Heart left ventricle (tissue), 16 donors: ENCODE results near the gene DMKN. TPM values are rescaled to one million over a fixed set of nuclear protein-coding genes. Genes with fewer than 3 reads are reported as not detected.

Source experiments
- ATAC-seq, 4 donors: fragments of 200-7000 bp; cut with Tn5 transposase; one replicate each; pipeline ENCODE4 v1.9.1; 2020 to 2022; ENCODE audit warnings: moderate library complexity in 4 of 4, mild to moderate bottlenecking in 3 of 4, moderate number of reproducible peaks in 1 of 4
- DNase-seq, 5 donors: peaks; one replicate each; pipeline ENCODE4 v3.0.0-alpha.2; 2020
- H3K27ac ChIP-seq, 12 donors: fragments of 200-600 bp; sonication (generic) in 4 of 12; one replicate each; pipeline versions ENCODE4 v1.5.0 to v1.8.0; 2016 to 2022; ENCODE audit warnings: mild to moderate bottlenecking in 2 of 12
- H3K27me3 ChIP-seq, 9 donors: fragments of 200-600 bp; sonication (generic) in 2 of 9; one replicate each; pipeline versions ENCODE4 v1.5.1 to v1.8.0; 2016 to 2022; ENCODE audit warnings: mild to moderate bottlenecking in 3 of 9
- H3K36me3 ChIP-seq, 9 donors: fragments of 200-600 bp; sonication (generic) in 2 of 9; one replicate each; pipeline versions ENCODE4 v1.5.0 to v1.8.0; 2018 to 2022; ENCODE audit warnings: mild to moderate bottlenecking in 2 of 9
- H3K4me1 ChIP-seq, 12 donors: fragments of 200-600 bp; sonication (generic) in 4 of 12; one replicate each; pipeline versions ENCODE4 v1.5.0 to v1.8.0; 2016 to 2022; ENCODE audit warnings: mild to moderate bottlenecking in 3 of 12
- H3K4me3 ChIP-seq, 12 donors: fragments of 200-600 bp; sonication (generic) in 4 of 12; one replicate each; pipeline versions ENCODE4 v1.5.0 to v1.8.0; 2017 to 2022; ENCODE audit warnings: mild to moderate bottlenecking in 9 of 12, moderate library complexity in 4 of 12
- H3K9me3 ChIP-seq, 12 donors: fragments of 200-600 bp; sonication (generic) in 4 of 12; one replicate each; pipeline versions ENCODE4 v1.5.0 to v1.8.0; 2016 to 2022; ENCODE audit warnings: mild to moderate bottlenecking in 1 of 12
- CTCF ChIP-seq, 12 donors: fragments of 200-600 bp; sonication (generic) in 4 of 12; IDR thresholded peaks; one replicate each; pipeline versions ENCODE4 v1.5.0 to v1.8.0; 2018 to 2022; ENCODE audit warnings: antibody characterized with exemption in 12 of 12, mild to moderate bottlenecking in 5 of 12
- POLR2A ChIP-seq, 2 donors: fragments of 450-650 bp; IDR thresholded peaks; one replicate each; pipeline ENCODE4 v1.6.1; 2017; ENCODE audit warnings: antibody characterized with exemption in 2 of 2, mild to moderate bottlenecking in 2 of 2, moderate library complexity in 2 of 2
- WGBS, 4 donors: extraction: QIAGEN DNeasy Blood & Tissue Kit in 2 of 4; methylation state at CpG; one replicate each; pipeline versions ENCODE4 v1.1.5 to v1.1.7; 2013 to 2018; 5-methylcytosine and 5-hydroxymethylcytosine counted together
- intact Hi-C, 10 donors: fragments of 100-400 bp; cut with DNase I; formaldehyde crosslinking; loops; one replicate each; pipeline versions ENCODE4 v1.11.1 to v1.14.2; 2022
- polyA plus RNA-seq, 2 donors: library from polyadenylated mRNA; stranded (reverse); fragments of 200-250 nt; gene quantifications; one replicate each; pipeline ENCODE4 v1.2.3, GENCODE V29; 2013
- total RNA-seq, 9 donors: library from RNA; depleted of rRNA in 2 of 9; stranded (reverse); fragments of >200 nt in 2 of 9; fragmentation: NEBNext Ultra II Directional in 3 of 9; extraction: Animal tissue kit (Norgen Biotek cat#: 25700) in 3 of 9; gene quantifications; one replicate each; pipeline versions ENCODE4 v1.1.0 to v1.2.4, GENCODE V29; 2016 to 2023
- donor health status: ischemic (EF 13 %, LVEDD 7.1; RV severe dilation, severe dysfunction).
- donor health status: healthy with polysubstance abuse.
- donor health status: DM: no; HTN: yes; CAD: no.
- donor health status: DM: no; HTN: no; CAD: no.
- donor health status: ischemic (EF 25% LVEDD 6.9; RV normal size, moderate dysfunction).
- donor health status: ischemic (EF 25% LVEDD 5.7; RV mildly dilated, moderate dysfunction).
- donor health status: healthy.
- donor health status: DM: yes; HTN: yes; CAD: no.
- donor health status: ischemic (EF 35%, LVEDD 5.7; RV mildly dilated, moderate dysfunction).
- donor health status: nonischemic (EF 11% LVEDD 7.7; RV severe dilation, severe dysfunction).
- donor health status: DM: yes; HTN: yes; CAD: no.
- donor health status: PGD.
- donor health status: ischemic (EF 29% LVEDD 5.4; RV normal size, mild dysfunction).
- donor health status: nonischemic (EF 23%, LVEDD 6.1; RV moderate dilation, normal function).

DMKN gene
- total and polyA plus RNA-seq, 11 donors: 7.8 to 38.8 (median 13.0) TPM

DNA sequence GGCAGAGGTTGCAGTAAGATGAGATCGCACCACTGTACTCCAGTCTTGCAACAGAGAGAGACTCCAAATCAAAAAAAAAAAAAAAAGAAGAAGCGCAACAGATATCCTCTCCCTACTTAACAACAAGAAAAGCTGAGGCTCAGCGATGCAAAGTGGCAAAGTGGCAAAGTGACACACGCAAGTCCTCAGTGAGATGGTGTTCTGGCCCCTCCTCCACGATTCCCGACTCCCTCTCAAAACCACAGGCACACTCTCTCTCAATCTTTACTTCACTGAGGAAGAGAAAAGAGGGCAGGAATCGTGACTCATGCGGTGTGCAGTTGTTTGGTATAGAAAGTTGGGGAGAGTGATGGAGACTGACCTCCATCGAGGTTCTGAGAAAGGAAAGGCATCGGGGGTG, 52.8 kb downstream of the DMKN start:
- ATAC-seq (no peak), DNase-seq (no peak)
- H3K27ac ChIP-seq: no peak overlapping the region
- intact Hi-C loops: no loop called here
- no peaks in the 10 kb centered on the region for H3K27me3 ChIP-seq
- H3K4me3 ChIP-seq: no peak overlapping the region
- H3K36me3 ChIP-seq: no peaks in the 10 kb centered on the region
- H3K9me3 ChIP-seq: no peaks in the 10 kb centered on the region
- WGBS, 4 donors: 90 to 94% (median 90%) methylated on average over 10 of the region's 10 CpGs
- peaks cover 3 to 62% (median 23%) of the 10 kb centered on the region in 12 donors for H3K4me1 ChIP-seq
- TF ChIP-seq CTCF (IDR thresholded peaks at IDR 0.05): no peak
- TF ChIP-seq POLR2A (IDR thresholded peaks at IDR 0.05): no peak

DNA sequence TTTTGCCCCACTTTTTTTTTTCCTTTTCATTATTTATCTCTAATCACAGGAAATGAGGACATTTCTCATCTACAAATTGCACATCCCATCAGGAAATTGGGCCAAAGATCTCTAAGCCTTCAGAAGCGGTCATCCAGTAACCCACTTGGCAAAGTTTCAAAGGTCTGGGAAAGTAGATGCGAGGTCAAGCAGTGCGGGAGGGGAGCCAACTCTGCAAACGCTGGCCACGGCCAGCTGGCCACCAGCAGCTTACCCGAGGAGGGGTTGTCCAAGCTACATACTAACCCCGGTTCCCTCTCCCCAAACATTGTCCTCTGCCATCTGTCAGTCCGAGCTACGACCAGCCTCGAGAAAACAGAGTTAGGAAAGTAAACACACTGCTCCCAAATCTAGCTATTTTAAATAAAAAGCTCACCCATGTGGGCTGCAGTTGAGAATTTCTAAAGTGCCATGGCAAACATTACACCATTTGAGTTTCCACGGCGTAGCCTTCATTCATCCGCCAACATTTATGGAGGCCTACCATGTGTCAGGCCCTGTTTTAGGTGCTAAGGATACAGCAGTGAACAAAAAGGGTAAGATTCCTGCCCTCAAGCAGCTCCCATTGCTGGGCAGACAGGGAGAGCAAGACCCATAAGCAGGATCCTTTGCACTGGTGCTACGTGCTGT, 53.9 kb downstream of the DMKN start:
- WGBS, 4 donors: 29 to 51% (median 37%) methylated on average over 14 of the region's 14 CpGs
- Histone ChIP-seq H3K27me3 (no peaks in the 10 kb centered on the region), H3K4me1 (peaks cover 3 to 65% (median 23%) of the 10 kb centered on the region in 12 donors), H3K36me3 (no peaks in the 10 kb centered on the region), H3K27ac (peak overlapping the region in 4 of 12 donors; percentile 9 to 68 (median 12)), H3K4me3 (no peak overlapping the region), H3K9me3 (no peaks in the 10 kb centered on the region)
- DNase-seq: peak in 4 of 5 donors; percentile 56 to 83 (median 68)
- ATAC-seq: peak; percentile 33 to 81 (median 54)
- intact Hi-C loops: loop anchor here in 1 of 10 donors (2.0 kb wide), 1 partner anchor 23 kb away; no protein-coding TSS in a partner anchor
- TF ChIP-seq CTCF (IDR thresholded peaks at IDR 0.05): no peak
- no peak for TF ChIP-seq POLR2A (IDR thresholded peaks at IDR 0.05)

GRCh38 chr19:35458731-35459391, 54.6 kb downstream of the DMKN start:
- Histone ChIP-seq H3K4me3 (no peak overlapping the region), H3K27me3 (no peaks in the 10 kb centered on the region), H3K27ac (peak overlapping the region in 5 of 12 donors; percentile 11 to 68 (median 24)), H3K36me3 (no peaks in the 10 kb centered on the region), H3K4me1 (peaks cover 3 to 64% (median 23%) of the 10 kb centered on the region in 12 donors), H3K9me3 (no peaks in the 10 kb centered on the region)
- TF ChIP-seq POLR2A (IDR thresholded peaks at IDR 0.05) (no peak), CTCF (IDR thresholded peaks at IDR 0.05) (no peak)
- DNase-seq: no peak
- WGBS, 4 donors: 42 to 54% (median 49%) methylated on average over 10 of the region's 10 CpGs
- ATAC-seq: peak in 2 of 4 donors; percentile 29 to 38
- intact Hi-C loops: loop anchor here in 1 of 10 donors (2.0 kb wide), 1 partner anchor 22 kb away; no protein-coding TSS in a partner anchor

DNA sequence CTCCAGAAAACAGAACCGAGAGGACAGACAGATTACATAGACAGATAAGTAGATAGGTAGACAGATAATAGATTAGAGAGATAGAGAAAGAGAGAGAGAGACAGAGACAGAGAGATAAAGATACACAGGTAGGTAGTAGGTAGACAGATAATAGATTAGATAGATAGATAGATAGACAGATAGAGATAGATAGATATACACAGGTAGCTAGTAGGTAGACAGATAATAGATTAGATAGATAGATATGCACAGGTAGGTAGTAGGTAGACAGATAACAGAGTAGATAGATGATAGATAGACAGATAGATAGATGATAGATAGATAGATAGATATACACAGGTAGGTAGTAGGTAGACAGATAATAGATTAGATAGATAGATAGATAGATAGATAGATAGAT, 55.3 kb downstream of the DMKN start:
- intact Hi-C loops: loop anchor here in 1 of 10 donors (2.0 kb wide), 1 partner anchor 21 kb away; no protein-coding TSS in a partner anchor

More for the DNA sequence above, 55.3 kb downstream of the DMKN start:
- Histone ChIP-seq H3K27ac (no peak overlapping the region), H3K9me3 (no peaks in the 10 kb centered on the region), H3K4me3 (no peak overlapping the region), H3K36me3 (no peaks in the 10 kb centered on the region), H3K4me1 (peaks cover 3 to 58% (median 23%) of the 10 kb centered on the region in 12 donors), H3K27me3 (no peaks in the 10 kb centered on the region)
- no peak for TF ChIP-seq CTCF (IDR thresholded peaks at IDR 0.05)
- TF ChIP-seq POLR2A (IDR thresholded peaks at IDR 0.05): no peak
- 54 to 79% (median 68%) methylated on average over 1 of the region's 1 CpG for WGBS, 4 donors
- DNase-seq: no peak
- ATAC-seq: no peak
